K562 (cell line): ENCODE measurements around the gene SLC24A4. TPM values are rescaled to one million over a fixed set of nuclear protein-coding genes. Genes with fewer than 3 reads are reported as not detected.

Source experiments
- ATAC-seq: fragments of 200-7000 bp; cut with Tn5 transposase; 3 replicates; pipeline ENCODE4 v1.9.1; 2020; ENCODE audit warnings: moderate library complexity
- BruUV-seq: library from RNA; stranded (reverse); fragments of 400-500 nt; replicated peaks from 2 replicates; lab custom pipeline; 2021; lab: Mats Ljungman, UMichigan
- CTCF ChIA-PET: fragments of 300-600 bp; formaldehyde crosslinking; extraction: SDS; loops from one replicate; lab custom pipeline; 2021; ENCODE audit warnings: low intra/inter-chr PET ratio; lab: Yijun Ruan, JAX
- POLR2A ChIA-PET: fragments of 300-600, 350-650 bp; sonication (Branson Sonifier 250); formaldehyde crosslinking; extraction: SDS; loops from one replicate; lab custom pipeline; 2021; ENCODE audit warnings: antibody characterized with exemption, inconsistent platforms; lab: Yijun Ruan, JAX
- DNase-seq, 4 experiments: peaks; one replicate each; pipeline versions ENCODE4 v3.0.0 to v3.0.0-alpha.2; 2011 to 2018; ENCODE audit warnings: low spot score in 3 of 4, mixed read lengths in 3 of 4; ENCODE audit errors: extremely low read depth in 1 of 4
- FAIRE-seq: peaks from 2 replicates; lab custom pipeline; 2011; peaks lifted over from hg19 to GRCh38; lab: Jason Lieb, UNC
- H2AFZ ChIP-seq: 2 replicates; pipeline ENCODE4 v1.6.0; 2011; ENCODE audit warnings: low read depth, low read length, control low read depth, inconsistent platforms
- H3K27ac ChIP-seq: fragments of 200-600 bp; 3 replicates; pipeline ENCODE4 v1.8.0; 2011; ENCODE audit warnings: low read depth, mild to moderate bottlenecking, control low read depth, inconsistent platforms, low read length, moderate library complexity, mixed read lengths; ENCODE audit errors: extremely low read depth
- H3K27me3 ChIP-seq, 2 experiments: fragments of 300-600 bp in 1 of 2; 2 replicates in 1 of 2; 3 replicates in 1 of 2; pipeline versions ENCODE4 v1.6.0 to v1.8.0; 2011; ENCODE audit warnings: inconsistent platforms in 2 of 2, low read length in 2 of 2, mild to moderate bottlenecking in 1 of 2, mixed read lengths in 1 of 2, moderate library complexity in 1 of 2; ENCODE audit not compliant: control insufficient read depth in 2 of 2, insufficient read depth in 2 of 2
- H3K36me3 ChIP-seq: fragments of 300-600 bp; 3 replicates; pipeline ENCODE4 v1.8.0; 2011; ENCODE audit warnings: mild to moderate bottlenecking, low read length, inconsistent platforms; ENCODE audit not compliant: control insufficient read depth, insufficient read depth
- H3K4me1 ChIP-seq, 2 experiments: fragments of 200-600 bp in 1 of 2; replicated peaks in 1 of 2; 2 replicates in 1 of 2; 3 replicates in 1 of 2; pipeline versions ENCODE4 v1.5.1 to v1.8.0; 2011; ENCODE audit warnings: inconsistent platforms in 2 of 2, low read length in 2 of 2, mild to moderate bottlenecking in 1 of 2, mixed read lengths in 1 of 2, moderate library complexity in 1 of 2; ENCODE audit not compliant: control insufficient read depth in 2 of 2, insufficient read depth in 2 of 2
- H3K4me2 ChIP-seq: 2 replicates; pipeline ENCODE4 v1.6.1; 2011; ENCODE audit warnings: low read length, control low read depth, inconsistent platforms, mixed read lengths; ENCODE audit not compliant: insufficient read depth
- H3K4me3 ChIP-seq: fragments of 200-600 bp; sonication (generic), shearing (Covaris generic); 2 replicates; pipeline ENCODE4 v1.5.1; 2016; ENCODE audit warnings: control low read depth, inconsistent platforms
- H3K79me2 ChIP-seq: fragments of 200-600 bp; 3 replicates; pipeline ENCODE4 v1.8.0; 2011; ENCODE audit warnings: low read length, inconsistent platforms; ENCODE audit not compliant: control insufficient read depth, insufficient read depth
- H3K9ac ChIP-seq, 2 experiments: 2 replicates each; pipeline versions ENCODE4 v1.6.0 to v1.6.1; 2011; ENCODE audit warnings: low read depth in 2 of 2, low read length in 2 of 2, control low read depth in 1 of 2, inconsistent platforms in 1 of 2, mild to moderate bottlenecking in 1 of 2, mixed read lengths in 1 of 2; ENCODE audit not compliant: insufficient read depth in 1 of 2
- H3K9me1 ChIP-seq: one replicate; pipeline ENCODE4 v1.6.0; 2011; ENCODE audit warnings: inconsistent platforms, mild to moderate bottlenecking, low read length, moderate library complexity; ENCODE audit not compliant: control insufficient read depth, insufficient read depth
- H3K9me3 ChIP-seq: replicated peaks from 2 replicates; pipeline ENCODE4 v1.5.1; 2011; ENCODE audit warnings: low read depth, low read length, inconsistent platforms; ENCODE audit not compliant: control insufficient read depth, insufficient read depth
- H4K20me1 ChIP-seq: replicated peaks from 2 replicates; pipeline ENCODE4 v1.6.1; 2011; ENCODE audit warnings: low read length, inconsistent platforms, mixed read lengths; ENCODE audit not compliant: control insufficient read depth, insufficient read depth
- CTBP1 ChIP-seq: fragments of 450-650 bp; IDR thresholded peaks from 2 replicates; pipeline ENCODE4 v1.6.1; 2016; ENCODE audit warnings: borderline replicate concordance
- HCFC1 ChIP-seq: IDR thresholded peaks from 2 replicates; pipeline ENCODE4 v1.6.1; 2012; ENCODE audit warnings: low read depth, low read length, improper control_type of control experiment
- SMAD1 ChIP-seq: fragments of 150-350 bp; IDR thresholded peaks from 2 replicates; pipeline ENCODE4 v1.6.1; 2014; ENCODE audit warnings: low read length, low read depth; ENCODE audit not compliant: partially characterized antibody
- ZNF561 ChIP-seq: fragments of 450-650 bp; formaldehyde crosslinking; conservative IDR thresholded peaks from 2 replicates; pipeline ENCODE4 v1.4.0; 2020; ENCODE audit warnings: mild to moderate bottlenecking, moderate library complexity
- ZNF592 ChIP-seq: fragments of 450-650 bp; IDR thresholded peaks from 2 replicates; pipeline ENCODE4 v1.6.1; 2017; ENCODE audit warnings: antibody characterized with exemption, mild to moderate bottlenecking
- WGBS: fragments of 100-300 bp; shearing (Covaris generic); methylation state at CpG from one replicate; pipeline ENCODE4 v1.1.6; 2016; ENCODE audit warnings: low coverage, mixed read lengths; ENCODE audit not compliant: insufficient coverage; ENCODE audit errors: missing lambda C conversion rate; 5-methylcytosine and 5-hydroxymethylcytosine counted together
- in situ Hi-C: fragments of 300-500 bp; cut with MboI; formaldehyde crosslinking; loops from 4 replicates; pipeline ENCODE4 v1.15.0; 2018; ENCODE audit warnings: inconsistent platforms, mixed read lengths
- intact Hi-C: fragments of 100-400 bp; cut with micrococcal nuclease; formaldehyde crosslinking; loops from 2 replicates; pipeline ENCODE4 v1.14.2; 2022
- polyA plus RNA-seq, 8 experiments: library from polyadenylated mRNA; depleted of rRNA in 4 of 8; stranded (reverse) in 5 of 8; unstranded in 3 of 8; fragments of >200 nt; fragmentation: Nextera tagmentation in 2 of 8; fragmentation: Illumina TruSeq in 1 of 8; extraction: Ambion mirVana in 2 of 8; extraction: Trizol in 1 of 8; gene quantifications; 2 replicates each; pipeline versions ENCODE4 v1.2.1 to v1.2.3, GENCODE V29; 2011 to 2014; ENCODE audit warnings: inconsistent platforms in 1 of 8, missing spikeins in 1 of 8
- total RNA-seq, 7 experiments: library from RNA; depleted of rRNA in 6 of 7; stranded (reverse); fragments of >200 nt in 6 of 7; fragmentation: Illumina TruSeq in 2 of 7; extraction: Trizol in 2 of 7; gene quantifications; 2 replicates each; pipeline versions ENCODE4 v1.2.1 to v1.2.3, GENCODE V29; 2011 to 2021; ENCODE audit warnings: low replicate concordance in 1 of 7
- TF ChIP-seq, protein P1 (sequence below), 2 experiments: fragments of 450-650 bp in 1 of 2; sonication (generic) in 1 of 2; formaldehyde crosslinking in 1 of 2; IDR thresholded peaks; 2 replicates each; pipeline versions ENCODE4 v1.7.1 to v1.9.0; 2016 to 2022; ENCODE audit warnings: inconsistent platforms in 1 of 2, mild to moderate bottlenecking in 1 of 2, missing genetic modification reagents in 1 of 2

The SLC24A4 gene
- total and polyA plus RNA-seq, 9 of the 15 experiments (the other 6 are each of a cell fraction or from before 2014, with no cell fraction given), result not detected

DNA sequence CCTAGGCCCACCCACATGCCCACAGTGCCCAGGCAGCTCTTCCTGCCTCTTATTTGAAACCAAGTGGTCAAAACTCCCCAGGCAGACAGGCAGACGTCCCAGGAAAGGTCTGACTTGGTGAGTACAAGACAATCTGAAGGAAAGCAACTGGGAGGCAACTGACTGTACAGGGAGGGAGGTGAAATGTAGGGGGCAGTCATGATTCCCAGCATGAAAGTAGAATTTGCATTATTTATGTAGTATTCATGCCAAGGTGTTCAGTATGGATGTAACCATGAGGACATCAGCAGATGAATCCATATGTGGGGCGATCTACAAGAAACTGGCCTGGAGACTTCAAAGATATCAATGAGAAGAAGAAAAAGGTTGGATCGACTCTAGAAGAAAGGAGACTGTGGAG lies 46.1 kb downstream of the SLC24A4 start:
- H3K27ac ChIP-seq, result no peak overlapping the region
- DNase-seq, result no peak
- H3K9me3 ChIP-seq, result no peaks in the 10 kb centered on the region
- no peak overlapping the region for H3K4me2 ChIP-seq
- H3K36me3 ChIP-seq, result no peaks in the 10 kb centered on the region
- peaks cover 2 to 23% of the 10 kb centered on the region in 2 experiments; a peak in 3 of 5 replicates for H3K27me3 ChIP-seq
- H2AFZ ChIP-seq, result no peak overlapping the region
- H3K79me2 ChIP-seq, result no peaks in the 10 kb centered on the region
- TF ChIP-seq SMAD1, result no peak
- TF ChIP-seq ZNF592, result no peak
- no peak for TF ChIP-seq HCFC1
- TF ChIP-seq, protein P1, sequence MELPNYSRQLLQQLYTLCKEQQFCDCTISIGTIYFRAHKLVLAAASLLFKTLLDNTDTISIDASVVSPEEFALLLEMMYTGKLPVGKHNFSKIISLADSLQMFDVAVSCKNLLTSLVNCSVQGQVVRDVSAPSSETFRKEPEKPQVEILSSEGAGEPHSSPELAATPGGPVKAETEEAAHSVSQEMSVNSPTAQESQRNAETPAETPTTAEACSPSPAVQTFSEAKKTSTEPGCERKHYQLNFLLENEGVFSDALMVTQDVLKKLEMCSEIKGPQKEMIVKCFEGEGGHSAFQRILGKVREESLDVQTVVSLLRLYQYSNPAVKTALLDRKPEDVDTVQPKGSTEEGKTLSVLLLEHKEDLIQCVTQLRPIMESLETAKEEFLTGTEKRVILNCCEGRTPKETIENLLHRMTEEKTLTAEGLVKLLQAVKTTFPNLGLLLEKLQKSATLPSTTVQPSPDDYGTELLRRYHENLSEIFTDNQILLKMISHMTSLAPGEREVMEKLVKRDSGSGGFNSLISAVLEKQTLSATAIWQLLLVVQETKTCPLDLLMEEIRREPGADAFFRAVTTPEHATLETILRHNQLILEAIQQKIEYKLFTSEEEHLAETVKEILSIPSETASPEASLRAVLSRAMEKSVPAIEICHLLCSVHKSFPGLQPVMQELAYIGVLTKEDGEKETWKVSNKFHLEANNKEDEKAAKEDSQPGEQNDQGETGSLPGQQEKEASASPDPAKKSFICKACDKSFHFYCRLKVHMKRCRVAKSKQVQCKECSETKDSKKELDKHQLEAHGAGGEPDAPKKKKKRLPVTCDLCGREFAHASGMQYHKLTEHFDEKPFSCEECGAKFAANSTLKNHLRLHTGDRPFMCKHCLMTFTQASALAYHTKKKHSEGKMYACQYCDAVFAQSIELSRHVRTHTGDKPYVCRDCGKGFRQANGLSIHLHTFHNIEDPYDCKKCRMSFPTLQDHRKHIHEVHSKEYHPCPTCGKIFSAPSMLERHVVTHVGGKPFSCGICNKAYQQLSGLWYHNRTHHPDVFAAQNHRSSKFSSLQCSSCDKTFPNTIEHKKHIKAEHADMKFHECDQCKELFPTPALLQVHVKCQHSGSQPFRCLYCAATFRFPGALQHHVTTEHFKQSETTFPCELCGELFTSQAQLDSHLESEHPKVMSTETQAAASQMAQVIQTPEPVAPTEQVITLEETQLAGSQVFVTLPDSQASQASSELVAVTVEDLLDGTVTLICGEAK (IDR thresholded peaks at IDR 0.05), result no peak
- TF ChIP-seq, protein P1 (CRISPR knock-in tag; IDR thresholded peaks at IDR 0.05), result no peak
- TF ChIP-seq ZNF561, result no peak
- no peak for TF ChIP-seq CTBP1
- BruUV-seq, result no TSS peak
- no peak overlapping the region for H3K9ac ChIP-seq
- in situ Hi-C loops, result no loop called here
- H4K20me1 ChIP-seq, result no peaks in the 10 kb centered on the region
- H3K9me1 ChIP-seq, result no peaks in the 10 kb centered on the region
- WGBS, result 0% methylated on average over 3 of the region's 3 CpGs
- no peak overlapping the region for H3K4me3 ChIP-seq
- ATAC-seq, result no peak
- ChIA-PET CTCF (no interaction called here), POLR2A (interaction anchor here (1.2 kb wide), 1 partner anchor 13 kb away, joined by 3 read pairs; no protein-coding TSS in a partner anchor)
- no peaks in the 10 kb centered on the region for H3K4me1 ChIP-seq
- intact Hi-C loops, result no loop called here
- no peak for FAIRE-seq
